IPS-11a (cell line): Measurements from ENCODE around the gene HNMT.

Experiments
- H3K4me3 ChIP-seq: one replicate; pipeline ENCODE4 v1.5.1; 2013; ENCODE audit warnings: low read depth, low read length, control low read depth

The HNMT gene

GRCh38 chr2:138009622-138010021, 45.3 kb downstream of the HNMT start:
- no peak overlapping the region for H3K4me3 ChIP-seq

DNA sequence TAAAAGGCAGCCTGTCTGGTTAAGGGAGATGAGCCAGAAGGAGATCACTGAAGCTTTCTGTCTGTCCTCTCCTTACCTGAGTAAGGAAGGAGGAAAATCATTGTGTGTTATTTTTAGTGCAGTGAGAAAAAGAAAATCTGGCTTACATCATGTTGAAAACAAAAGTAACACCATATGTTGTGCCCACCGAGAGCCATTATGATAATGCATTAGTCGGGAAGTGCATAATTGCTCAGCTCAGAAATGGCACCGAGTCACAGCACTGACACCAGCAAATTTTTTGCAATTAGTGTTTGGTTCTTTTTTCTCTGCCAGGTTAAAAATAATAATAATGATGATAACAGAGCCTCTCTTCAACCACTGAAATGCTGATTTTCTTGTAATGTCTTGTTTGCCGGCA, 46.6 kb downstream of the HNMT start:
- no peak overlapping the region for H3K4me3 ChIP-seq

GRCh38 chr2:138012082-138012481, 47.8 kb downstream of the HNMT start:
- no peak overlapping the region for H3K4me3 ChIP-seq

- no peak overlapping the region for H3K4me3 ChIP-seq
Measured at GRCh38 chr2:138012968-138013367, 48.7 kb downstream of the HNMT start.

- no peak overlapping the region for H3K4me3 ChIP-seq
Measured at GRCh38 chr2:138013639-138014038, 49.4 kb downstream of the HNMT start.

DNA sequence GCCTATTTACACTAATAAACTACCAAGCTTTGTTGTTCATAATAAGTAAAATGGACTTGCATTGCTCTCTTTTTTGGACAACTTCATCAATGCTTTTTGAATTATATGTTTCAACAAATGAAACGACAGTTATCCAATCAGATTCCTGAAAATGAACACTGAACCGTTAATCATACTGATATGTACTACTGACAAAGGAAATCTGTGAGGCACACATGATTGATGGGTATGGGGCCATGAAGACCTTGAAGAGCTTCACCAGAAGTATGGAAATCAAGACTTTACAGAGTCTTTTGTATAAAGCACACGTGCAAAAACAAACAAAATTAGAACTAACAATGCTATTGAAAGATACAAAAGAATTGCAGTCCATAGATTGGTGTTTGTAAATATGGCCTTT, 51.2 kb downstream of the HNMT start:
- no peak overlapping the region for H3K4me3 ChIP-seq

DNA sequence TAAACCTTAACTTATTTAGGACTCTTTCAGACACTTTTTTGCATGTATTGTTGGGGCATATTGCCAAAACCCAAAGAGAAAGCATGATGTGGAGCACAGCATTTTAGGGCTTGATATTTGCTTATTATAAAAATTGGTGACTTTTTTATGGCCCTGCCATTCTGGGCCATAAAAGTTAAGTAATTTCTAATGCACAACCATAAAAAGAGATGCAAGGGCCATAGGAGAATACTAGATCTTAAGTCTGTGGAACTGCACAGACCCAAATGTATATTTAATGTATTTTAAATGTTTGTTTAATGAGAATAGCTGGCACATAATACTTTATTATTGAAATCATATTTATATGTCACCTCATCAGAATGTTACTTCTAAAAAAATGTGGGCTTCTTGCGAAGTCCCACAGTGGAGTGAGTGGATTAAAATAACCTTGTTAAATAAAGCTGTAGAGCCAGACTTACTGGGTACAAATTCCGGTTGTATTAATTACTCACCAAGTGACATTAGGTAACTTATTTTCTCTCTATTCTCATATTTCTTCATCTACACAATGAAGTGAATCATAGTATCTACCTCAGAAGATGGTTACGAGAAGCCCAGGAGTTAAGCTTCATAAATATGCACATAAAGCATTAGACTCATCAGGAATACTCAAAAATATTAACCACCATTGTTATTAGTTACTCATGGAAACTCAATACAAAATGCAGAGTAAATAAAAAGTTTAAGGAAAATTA, 52.2 kb downstream of the HNMT start:
- H3K4me3 ChIP-seq = no peak overlapping the region

GRCh38 chr2:138017824-138018223, 53.6 kb downstream of the HNMT start:
- H3K4me3 ChIP-seq = no peak overlapping the region

- H3K4me3 ChIP-seq = no peak overlapping the region
Measured at GRCh38 chr2:138018866-138019688, 54.8 kb downstream of the HNMT start.

- H3K4me3 ChIP-seq = no peak overlapping the region
Measured at GRCh38 chr2:138020432-138020831, 56.2 kb downstream of the HNMT start.

DNA sequence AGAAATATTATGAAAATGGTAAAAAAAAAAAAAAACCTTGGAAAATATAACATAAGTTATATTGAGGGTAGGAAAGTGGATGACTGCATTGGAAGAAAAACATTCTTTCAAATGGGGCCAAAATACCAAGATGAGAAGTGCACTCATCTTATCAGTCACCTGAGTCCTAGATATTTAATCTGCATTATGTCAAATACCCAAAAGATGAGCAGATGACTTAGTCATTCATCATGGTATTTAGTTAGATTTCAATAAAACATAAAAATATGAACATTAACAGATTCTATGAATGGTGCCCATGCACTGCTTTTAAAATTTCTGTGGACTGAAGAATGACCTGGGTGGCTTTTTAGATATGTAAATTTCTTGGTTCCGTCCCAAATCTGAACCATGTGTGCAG, 56.9 kb downstream of the HNMT start:
- no peak overlapping the region for H3K4me3 ChIP-seq

DNA sequence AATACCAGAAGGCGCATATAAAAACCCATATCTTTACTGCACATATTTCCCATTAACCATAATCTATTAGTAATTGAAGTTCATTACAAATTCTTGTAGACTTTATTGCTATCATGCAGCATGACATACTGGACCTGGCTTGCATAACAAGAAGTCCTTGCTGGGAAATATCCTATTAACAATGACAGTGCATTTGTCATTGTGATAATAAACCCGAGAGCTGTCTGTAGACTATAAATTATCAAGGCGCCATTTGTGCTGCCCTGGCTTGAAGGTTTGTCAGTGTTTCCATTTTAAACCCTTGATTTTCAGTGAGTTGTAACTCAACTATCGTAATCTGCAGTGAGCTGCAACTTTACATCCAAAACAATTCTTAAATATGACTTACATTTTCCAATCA, 59.0 kb downstream of the HNMT start:
- no peak overlapping the region for H3K4me3 ChIP-seq

DNA sequence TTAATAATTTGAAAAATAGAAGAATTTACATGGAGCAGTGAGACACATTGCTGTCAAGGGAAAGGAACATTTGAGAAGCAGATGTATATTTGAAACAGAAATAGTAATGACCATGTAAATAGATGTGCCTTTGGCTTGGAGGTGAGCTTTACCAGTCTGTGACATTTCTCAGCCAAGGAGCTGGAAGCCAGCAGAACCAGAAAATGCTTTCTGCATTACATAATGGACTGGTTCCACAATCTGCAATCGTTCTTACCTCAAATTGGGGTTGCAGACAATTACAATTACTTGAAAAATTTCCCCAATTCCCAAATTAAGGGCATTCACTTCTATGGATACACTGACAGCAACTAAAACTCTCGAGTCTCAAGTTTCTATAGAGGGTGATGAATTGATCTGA, 59.7 kb downstream of the HNMT start:
- no peak overlapping the region for H3K4me3 ChIP-seq

- no peak overlapping the region for H3K4me3 ChIP-seq
Measured at GRCh38 chr2:138026111-138027020, 62.1 kb downstream of the HNMT start.

- H3K4me3 ChIP-seq = no peak overlapping the region
Measured at GRCh38 chr2:138028538-138028937, 64.3 kb downstream of the HNMT start.

- no peak overlapping the region for H3K4me3 ChIP-seq
Measured at GRCh38 chr2:138029276-138029675, 65.0 kb downstream of the HNMT start.

DNA sequence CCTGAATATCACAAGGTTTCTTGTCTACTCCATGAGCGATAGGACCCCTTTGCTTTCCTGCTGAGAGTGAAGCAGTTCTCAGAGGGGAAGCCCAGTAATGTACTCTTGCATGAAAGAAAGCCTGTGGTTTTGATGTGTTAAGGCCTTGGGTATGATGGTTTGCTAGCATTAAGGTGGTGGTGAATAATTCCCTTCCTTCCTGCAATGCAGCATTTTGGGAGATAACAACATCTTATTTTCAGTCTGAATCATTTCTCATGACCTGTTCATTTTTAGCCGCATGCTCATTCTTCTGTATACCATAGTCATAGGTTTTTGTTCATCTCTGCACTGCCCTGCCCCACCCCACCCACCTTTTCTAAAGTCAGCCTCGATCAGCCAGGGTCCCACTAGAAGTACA, 66.2 kb downstream of the HNMT start:
- H3K4me3 ChIP-seq = no peak overlapping the region

GRCh38 chr2:138032334-138032733, 68.1 kb downstream of the HNMT start:
- no peak overlapping the region for H3K4me3 ChIP-seq

GRCh38 chr2:138034536-138034935, 70.3 kb downstream of the HNMT start:
- no peak overlapping the region for H3K4me3 ChIP-seq

DNA sequence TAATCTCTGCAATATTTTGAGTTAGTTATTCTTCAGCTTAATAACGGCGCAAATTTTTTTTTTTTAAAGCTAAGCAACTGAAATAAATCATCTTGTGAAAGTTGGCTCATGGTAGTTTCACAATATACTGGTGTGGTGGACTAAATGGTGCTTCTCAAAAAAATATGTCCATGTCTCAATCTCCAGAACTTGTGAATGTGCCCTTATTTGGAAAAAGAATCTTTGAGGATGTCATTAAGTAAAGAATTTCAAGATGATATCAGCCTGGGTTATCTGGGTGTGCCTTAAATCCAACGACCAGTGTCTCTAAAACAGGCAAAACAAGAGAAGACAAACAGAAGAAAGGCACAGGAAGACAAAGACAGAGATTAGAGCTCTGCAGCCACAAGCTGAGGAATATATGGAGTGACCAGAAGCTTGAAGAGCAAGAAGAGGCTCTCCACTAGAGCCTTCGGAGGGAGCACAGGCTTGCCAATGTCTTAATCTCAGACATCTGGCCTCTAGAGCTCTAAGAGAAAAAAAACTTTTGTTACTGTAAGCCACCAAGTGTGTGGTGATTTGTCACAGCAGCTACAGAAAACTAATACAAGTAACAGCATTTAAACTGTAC, 71.4 kb downstream of the HNMT start:
- no peak overlapping the region for H3K4me3 ChIP-seq

DNA sequence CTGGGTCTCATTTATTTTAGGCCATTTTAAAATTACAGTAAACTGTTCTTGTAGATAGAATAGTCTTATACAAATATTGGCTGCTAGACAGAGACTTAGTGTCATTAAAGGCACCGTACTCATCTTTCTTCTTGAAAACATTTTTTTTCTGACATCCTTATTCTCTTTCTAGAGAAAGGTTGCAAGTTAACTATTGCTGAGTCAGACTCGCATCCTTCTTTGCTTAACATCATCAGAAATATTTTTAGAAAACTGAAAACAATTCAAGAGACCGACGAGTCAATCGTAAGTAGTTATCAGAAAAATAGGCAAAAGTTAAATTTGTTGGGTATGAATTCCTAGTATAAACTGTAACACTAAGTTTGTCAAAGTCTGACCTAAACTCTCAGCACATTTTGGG, 72.2 kb downstream of the HNMT start:
- H3K4me3 ChIP-seq = no peak overlapping the region
